HG03354 (cell line): ENCODE data around the gene SCAI.

Experiments used
- ATAC-seq: cut with Tn5 transposase; IDR thresholded peaks from one replicate; pipeline ENCODE4 v1.9.1; 2021; ENCODE audit warnings: mild to moderate bottlenecking; ENCODE audit not compliant: unreplicated experiment, poor library complexity, severe bottlenecking

SCAI gene

DNA sequence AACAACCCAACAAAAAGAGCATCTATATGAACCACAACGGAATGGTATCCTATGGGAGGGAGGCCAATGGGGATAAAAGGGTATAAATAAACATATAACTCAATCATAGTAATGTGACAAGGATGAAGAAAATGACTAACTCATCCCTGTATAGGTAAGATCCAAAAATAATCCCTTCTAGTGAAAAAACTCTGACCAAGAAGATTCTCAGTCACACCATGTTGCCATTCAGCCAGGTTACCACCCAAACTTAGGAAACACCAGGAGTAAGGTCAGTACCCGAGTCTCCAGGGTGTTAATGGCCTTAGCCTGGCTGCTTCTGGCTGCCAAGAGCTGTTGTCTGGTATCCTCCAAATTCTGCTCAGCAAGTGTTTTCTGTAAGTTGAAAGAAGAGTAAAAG lies 235.2 kb downstream of the SCAI start:
- no peak for ATAC-seq

DNA sequence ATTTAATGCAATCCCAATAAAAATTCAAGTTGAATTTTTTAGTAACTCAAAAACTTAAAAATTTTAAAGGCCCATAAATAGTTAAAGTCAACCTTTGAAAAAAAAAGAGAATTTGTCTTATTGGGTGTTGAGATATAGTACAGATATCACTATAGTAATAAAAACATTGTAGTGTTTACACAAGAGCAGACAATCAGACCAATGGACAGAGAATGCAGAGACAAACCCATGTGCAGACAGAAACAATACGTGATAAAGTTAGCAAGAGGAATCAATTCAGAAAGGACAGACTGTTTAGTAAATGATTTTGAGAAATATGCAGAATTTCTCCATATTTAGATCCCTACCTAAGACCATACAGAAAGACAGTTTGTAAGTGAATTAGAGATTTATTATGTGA lies 236.4 kb downstream of the SCAI start:
- ATAC-seq, result no peak

DNA sequence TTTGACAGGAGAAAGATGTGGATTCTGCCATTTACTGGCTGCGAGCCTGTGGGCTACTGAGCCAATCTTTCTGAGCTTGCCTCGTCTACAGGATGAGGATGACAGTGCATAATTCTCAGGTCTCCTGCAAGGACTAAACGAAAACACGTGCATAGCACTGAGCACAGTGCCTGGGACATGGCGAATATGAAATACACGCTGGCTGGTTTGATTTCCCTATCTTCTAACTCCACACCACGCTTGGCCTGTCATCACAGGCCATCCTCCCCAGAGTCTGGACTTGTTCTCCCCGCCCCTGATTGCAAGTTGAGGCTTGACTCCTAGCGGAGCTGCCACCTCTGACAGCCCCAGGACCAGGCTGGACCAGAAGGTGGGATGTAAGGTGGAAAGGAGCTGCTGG lies 243.5 kb downstream of the SCAI start:
- no peak for ATAC-seq

DNA sequence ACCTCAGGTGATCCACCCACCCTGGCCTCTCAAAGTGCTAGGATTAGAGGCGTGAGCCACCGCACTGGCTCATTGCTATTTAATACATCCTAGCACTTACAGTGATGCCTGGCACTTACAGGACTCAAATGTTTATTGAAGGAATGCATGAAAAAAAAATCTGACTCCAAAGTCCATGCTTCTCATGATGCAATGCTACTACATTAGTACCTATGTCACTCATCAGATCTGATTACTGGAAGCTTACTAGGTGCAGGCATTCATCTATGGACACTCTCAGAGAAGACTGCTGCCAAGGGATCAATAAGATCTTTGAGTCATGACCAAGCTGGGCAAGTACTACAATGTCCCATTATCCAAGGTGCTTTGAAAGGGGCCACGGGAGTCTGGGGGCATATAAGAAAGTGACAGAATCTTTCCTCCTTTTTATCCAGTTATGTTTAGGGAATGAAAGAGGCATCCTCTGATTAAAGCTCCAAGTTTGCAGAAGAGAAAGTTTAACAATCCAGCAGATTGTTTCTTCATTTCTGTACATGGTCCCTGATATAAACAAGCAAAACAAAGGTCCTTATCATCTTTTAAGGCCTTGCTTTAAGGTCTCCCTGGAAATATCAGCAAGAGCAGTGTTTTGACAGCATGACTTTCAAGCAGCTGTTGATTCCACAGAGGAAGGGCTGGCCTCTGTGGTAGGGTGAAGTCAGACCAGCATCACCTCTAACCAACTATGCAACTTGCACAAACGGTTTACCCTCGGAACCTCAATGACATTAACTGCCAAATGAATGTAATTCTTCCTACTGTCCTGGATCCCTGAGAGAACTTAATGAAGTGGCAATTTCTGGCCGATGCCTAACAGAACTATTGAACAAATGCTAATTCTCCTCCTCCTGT lies 245.5 kb downstream of the SCAI start:
- no peak for ATAC-seq

DNA sequence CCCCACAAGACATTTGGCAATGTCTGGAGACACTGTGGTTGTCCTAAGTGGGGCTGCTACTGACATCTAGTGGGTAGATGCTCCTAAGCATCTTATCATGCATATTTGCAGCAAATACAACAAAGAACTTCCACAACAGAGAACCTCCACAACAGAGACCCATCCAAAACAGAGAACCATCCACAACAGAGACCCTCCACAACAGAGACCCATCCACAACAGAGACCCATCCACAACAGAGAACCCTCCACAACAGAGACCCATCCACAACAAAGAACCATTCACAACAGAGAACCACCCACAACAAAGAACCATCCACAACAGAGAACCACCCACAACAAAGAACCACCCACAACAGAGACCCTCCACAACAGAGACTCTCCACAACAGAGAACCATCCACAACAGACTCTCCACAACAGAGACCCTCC lies 248.6 kb downstream of the SCAI start:
- ATAC-seq, result no peak

DNA sequence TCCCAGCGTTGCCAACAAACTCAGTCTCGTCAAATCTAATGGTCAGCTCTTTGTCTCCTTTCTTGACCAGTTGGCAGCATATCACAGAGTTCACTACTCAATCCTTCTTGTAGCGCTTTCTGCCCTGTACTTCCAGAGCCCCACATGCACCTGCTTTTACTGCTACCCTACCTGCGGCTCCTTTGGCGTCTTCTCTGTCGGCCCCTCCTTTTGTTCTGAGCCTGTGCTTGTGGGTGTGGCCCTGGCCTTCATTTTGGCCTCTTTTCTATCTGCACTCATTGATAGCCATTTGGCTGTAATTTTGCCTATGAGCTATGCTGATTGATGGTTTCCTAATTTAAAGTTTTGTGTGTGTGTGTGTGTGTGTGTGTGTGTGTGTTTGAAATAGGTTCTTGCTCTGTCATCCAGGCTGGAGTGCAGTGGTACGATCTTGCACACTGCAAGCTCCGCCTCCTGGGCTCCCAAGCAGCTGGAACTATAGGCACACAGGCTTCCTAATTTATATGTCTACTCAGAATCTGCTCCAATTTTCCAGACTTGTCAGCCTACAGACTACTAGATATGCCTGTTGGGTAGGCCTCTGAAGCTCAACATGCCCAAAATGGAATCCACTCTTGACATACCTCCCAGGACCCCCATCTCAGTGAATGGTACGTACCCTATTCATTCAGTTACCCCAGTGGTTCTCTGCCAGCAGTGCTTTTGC lies 249.1 kb downstream of the SCAI start:
- ATAC-seq, result no peak
